Subcutaneous adipose tissue (tissue), 4 donors: ENCODE results near the gene ADAMTS15. TPM values are rescaled to one million over a fixed set of nuclear protein-coding genes. Genes with fewer than 3 reads are reported as not detected.

ENCODE experiments used
- total RNA-seq, 4 donors: library from RNA; depleted of rRNA; stranded (reverse); fragments of >200 nt; gene quantifications; one replicate each; pipeline ENCODE4 v1.1.0, GENCODE V29; 2016
- TF ChIP-seq, protein P1 (sequence below): fragments of 450-650 bp; IDR thresholded peaks from one replicate; pipeline ENCODE4 v1.5.1; 2016; ENCODE audit warnings: low read depth, mild to moderate bottlenecking, control low read depth, antibody characterized with exemption, moderate library complexity

The ADAMTS15 gene
- total RNA-seq, 4 donors from 2014 or later: 15.0 to 44.7 (median 26.1) TPM

DNA sequence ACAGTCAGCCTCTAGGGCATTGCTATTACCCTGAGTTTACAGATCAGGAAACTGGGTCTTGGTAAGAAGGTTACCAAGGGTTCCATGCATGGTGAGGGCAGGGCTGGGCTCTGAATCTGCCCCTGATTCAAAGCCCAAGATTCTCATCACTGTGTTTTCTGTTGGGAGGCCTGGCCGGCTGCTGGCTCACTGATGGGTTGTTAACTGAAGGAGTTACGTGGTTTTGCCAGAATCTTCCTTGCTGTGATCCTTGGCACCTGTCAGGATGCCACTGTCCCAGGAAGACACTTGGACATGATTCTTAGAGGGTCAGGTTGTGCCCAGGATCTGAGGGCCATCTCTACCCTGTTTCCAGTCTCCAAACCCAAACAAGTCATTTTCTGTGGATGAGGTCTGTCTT lies 61.5 kb downstream of the ADAMTS15 start:
- TF ChIP-seq, protein P1, sequence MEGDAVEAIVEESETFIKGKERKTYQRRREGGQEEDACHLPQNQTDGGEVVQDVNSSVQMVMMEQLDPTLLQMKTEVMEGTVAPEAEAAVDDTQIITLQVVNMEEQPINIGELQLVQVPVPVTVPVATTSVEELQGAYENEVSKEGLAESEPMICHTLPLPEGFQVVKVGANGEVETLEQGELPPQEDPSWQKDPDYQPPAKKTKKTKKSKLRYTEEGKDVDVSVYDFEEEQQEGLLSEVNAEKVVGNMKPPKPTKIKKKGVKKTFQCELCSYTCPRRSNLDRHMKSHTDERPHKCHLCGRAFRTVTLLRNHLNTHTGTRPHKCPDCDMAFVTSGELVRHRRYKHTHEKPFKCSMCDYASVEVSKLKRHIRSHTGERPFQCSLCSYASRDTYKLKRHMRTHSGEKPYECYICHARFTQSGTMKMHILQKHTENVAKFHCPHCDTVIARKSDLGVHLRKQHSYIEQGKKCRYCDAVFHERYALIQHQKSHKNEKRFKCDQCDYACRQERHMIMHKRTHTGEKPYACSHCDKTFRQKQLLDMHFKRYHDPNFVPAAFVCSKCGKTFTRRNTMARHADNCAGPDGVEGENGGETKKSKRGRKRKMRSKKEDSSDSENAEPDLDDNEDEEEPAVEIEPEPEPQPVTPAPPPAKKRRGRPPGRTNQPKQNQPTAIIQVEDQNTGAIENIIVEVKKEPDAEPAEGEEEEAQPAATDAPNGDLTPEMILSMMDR: no peak

DNA sequence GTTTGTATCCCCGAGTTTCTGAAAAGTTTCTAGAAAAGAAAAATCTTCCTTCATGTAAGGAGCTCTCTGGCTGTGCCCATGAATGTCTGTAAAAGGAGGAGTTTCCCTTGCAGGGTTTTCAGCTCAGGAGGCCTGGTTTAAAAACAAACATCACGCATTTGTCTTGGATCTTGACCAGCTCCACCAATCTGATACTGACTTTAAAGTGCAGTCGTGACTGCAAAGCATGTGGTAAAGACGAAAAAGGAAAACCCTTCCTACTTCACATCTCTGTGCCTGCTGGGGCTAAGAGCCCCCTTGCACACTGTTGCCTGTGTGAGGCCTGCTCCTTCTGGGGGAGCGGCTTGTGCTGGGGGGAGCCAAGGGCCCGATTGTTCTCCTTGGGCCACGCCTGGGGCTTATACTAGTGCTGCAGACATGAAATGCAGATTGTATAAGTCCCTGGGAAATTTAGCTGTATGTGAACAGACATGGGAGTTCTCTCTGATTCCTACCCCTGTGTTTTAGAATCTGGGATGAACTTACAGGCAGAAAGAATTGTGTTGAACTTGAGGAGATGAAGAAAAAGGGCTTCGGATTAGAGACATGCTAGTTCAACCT lies 62.1 kb downstream of the ADAMTS15 start:
- TF ChIP-seq, protein P1: no peak

DNA sequence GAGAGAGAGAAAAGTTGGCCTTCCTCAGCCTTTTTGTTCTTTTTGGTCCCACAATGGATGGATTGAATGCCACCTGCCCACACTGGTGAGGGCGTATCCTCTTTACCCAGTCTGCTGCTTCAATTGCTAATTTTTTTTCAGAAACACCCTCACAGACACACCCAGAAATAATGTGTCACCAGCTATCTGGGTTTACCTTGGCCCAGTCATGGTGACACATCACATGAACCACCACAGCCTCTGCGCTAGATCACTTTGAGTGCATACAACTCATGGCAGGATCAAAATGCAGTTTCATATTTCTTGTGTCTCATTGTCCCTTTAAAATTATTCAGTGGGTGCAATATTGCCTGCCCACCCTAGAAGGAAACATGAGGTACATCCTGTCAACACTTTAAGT lies 63.3 kb downstream of the ADAMTS15 start:
- TF ChIP-seq, protein P1: no peak

DNA sequence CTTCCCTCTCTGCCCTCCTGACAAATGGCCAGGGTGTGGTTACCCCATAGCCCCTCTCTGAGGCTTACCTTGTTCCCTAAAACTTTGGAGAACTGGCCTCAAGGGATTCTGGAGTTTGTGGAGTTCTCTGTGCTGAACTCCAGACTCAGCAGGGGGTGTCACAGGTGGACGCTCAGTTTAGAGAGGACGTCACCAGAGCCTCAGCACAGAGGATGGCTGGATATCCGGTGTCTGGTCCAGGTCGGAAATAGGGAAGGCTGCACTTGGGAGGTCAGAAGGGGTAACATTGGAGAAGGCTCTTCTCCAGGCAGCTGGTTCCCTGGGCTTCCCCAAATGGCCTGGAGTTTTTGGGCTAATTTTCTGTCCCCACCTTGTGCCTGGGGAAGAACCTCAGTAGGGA lies 64.2 kb downstream of the ADAMTS15 start:
- TF ChIP-seq, protein P1: no peak

DNA sequence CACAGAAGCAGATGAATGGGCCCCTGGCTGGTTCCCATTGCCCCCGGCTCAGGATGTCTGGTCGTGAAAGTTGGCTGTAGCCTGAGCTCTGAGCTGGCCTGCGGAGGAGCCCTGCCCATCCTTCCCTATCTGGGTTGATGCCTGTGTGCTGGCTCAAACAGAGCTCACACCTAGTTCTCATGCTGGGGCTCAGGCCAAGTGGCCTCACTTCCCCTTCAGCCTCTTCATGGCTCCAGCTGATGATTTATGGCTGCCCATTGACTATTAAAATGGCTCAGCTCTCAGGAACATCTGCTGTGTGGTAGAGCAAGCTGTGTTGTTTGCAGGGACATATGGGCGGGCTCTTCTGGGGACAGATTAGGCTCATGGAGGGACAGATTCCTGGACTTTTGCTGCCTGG lies 64.7 kb downstream of the ADAMTS15 start:
- TF ChIP-seq, protein P1: no peak

DNA sequence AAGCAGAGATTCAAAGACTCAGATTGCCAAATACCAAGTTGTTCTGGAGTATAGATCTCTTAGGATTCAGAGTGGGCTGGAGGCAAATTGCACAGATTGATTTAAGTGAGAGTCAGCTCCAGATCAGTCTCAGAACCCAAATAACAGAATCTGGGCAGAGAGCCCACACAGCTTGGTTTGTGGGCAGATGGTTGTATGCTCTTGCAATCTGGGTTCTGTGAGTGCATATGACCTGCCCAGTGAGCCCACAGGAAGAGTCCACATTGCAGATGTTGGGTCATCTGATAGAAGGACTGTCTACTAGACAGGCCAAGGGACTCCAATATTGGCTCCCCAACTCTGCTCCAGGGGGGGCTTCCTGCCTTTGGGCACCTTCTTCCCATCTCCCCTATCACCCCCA lies 65.9 kb downstream of the ADAMTS15 start:
- TF ChIP-seq, protein P1: no peak

DNA sequence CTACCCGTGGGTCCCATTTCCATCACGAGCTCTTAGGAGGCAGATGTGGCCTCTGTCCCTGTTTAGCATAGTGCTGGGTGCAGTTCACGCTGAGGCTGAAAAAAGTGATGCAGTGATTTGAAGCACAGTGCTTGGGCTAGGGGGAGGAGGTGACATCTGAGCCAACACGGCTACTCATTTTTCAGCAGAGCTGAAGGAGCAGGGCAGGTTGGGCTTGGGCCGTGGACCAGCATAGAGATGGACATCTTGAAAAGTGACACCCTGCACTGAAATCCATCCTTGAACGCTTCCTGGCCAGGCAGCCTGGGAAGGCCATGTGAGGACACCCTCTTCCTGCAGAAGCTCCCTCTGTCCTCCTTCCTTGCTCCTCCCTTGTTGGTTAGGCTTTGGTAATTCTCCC lies 66.4 kb downstream of the ADAMTS15 start:
- TF ChIP-seq, protein P1: no peak
